ENCODE results near the gene FMN2.

FMN2 gene

DNA sequence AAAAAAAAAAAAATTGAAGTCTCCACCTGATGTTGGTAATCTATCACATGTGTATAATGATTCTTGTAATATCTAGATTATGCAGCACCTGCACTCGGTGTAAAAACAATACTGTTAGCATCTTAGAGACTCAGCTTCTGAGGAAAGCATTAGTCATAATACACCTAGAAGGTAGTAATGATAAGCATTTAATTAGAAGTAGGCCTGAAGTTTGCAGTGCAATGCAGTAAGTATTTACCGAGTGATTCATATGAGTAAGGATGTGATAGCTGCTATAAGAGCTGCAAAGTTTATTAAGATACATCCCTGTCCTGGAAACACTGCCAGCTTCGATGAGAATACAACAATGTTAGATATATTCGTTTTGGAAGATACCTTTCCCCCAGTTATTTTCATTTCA, 323.8 kb downstream of the FMN2 start:
- intact Hi-C loops (cut with DNase I; ENCODE audit: low total_unique reads): no loop called here
- TF ChIP-seq, protein P1, sequence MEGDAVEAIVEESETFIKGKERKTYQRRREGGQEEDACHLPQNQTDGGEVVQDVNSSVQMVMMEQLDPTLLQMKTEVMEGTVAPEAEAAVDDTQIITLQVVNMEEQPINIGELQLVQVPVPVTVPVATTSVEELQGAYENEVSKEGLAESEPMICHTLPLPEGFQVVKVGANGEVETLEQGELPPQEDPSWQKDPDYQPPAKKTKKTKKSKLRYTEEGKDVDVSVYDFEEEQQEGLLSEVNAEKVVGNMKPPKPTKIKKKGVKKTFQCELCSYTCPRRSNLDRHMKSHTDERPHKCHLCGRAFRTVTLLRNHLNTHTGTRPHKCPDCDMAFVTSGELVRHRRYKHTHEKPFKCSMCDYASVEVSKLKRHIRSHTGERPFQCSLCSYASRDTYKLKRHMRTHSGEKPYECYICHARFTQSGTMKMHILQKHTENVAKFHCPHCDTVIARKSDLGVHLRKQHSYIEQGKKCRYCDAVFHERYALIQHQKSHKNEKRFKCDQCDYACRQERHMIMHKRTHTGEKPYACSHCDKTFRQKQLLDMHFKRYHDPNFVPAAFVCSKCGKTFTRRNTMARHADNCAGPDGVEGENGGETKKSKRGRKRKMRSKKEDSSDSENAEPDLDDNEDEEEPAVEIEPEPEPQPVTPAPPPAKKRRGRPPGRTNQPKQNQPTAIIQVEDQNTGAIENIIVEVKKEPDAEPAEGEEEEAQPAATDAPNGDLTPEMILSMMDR (IDR thresholded peaks at IDR 0.05): no peak
- no peak for DNase-seq

DNA sequence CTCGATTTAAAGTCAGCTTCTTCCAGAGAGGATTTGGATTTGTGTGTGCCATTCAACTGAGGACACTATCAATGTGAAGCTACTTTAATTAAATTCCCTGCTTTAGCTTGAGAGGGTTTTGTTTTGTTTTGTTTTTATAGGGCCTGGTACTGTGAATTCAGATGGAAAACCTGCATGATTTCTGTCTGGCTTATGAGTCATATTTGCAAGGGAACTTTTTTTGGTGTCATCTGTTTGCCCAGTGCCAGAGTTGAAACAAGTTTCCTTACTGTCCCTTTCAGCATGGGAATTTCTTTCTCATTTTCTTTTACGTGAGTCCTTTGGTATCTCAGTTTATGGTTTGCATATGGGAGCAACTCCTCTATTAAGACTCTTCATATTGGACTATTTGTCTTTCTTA, 325.6 kb downstream of the FMN2 start:
- intact Hi-C loops (cut with DNase I; ENCODE audit: low total_unique reads): no loop called here

More for the DNA sequence above, 323.8 kb downstream of the FMN2 start:
- no peaks in the 10 kb centered on the region for H3K4me1 ChIP-seq
- no peak overlapping the region for H3K27ac ChIP-seq
- H3K4me3 ChIP-seq: no peak overlapping the region
- H3K9me3 ChIP-seq: no peaks in the 10 kb centered on the region
- no peaks in the 10 kb centered on the region for H3K36me3 ChIP-seq
- H3K27me3 ChIP-seq: no peaks in the 10 kb centered on the region

DNA sequence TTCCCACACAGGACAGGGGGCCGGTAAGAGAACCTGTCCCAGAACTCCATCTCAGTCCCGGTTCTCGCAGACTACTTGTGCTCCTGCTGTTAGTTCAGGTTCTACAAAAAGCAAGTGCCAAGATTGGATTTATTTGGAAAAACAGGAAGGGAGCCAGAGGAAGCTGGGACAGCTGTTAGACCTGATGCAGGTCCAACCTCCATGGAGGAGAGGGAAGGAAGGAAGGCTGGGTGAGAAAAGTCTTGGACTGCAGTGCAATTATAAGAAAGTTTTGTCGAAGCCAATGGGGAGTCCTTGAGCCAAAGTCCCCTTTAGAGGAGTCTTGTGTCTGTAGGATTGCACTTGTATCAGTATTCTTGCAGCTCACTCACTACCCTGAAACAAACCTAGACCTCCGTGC, 329.1 kb downstream of the FMN2 start:
- TF ChIP-seq, protein P1 (IDR thresholded peaks at IDR 0.05): no peak
- intact Hi-C loops (cut with DNase I; ENCODE audit: low total_unique reads): no loop called here
- Histone ChIP-seq H3K27me3 (no peaks in the 10 kb centered on the region), H3K4me3 (no peak overlapping the region), H3K36me3 (no peaks in the 10 kb centered on the region), H3K9me3 (no peaks in the 10 kb centered on the region), H3K4me1 (no peaks in the 10 kb centered on the region), H3K27ac (no peak overlapping the region)
- DNase-seq: no peak

More for the DNA sequence above, 325.6 kb downstream of the FMN2 start:
- Histone ChIP-seq H3K9me3 (no peaks in the 10 kb centered on the region), H3K27ac (no peak overlapping the region), H3K4me1 (no peaks in the 10 kb centered on the region), H3K36me3 (no peaks in the 10 kb centered on the region), H3K27me3 (no peaks in the 10 kb centered on the region), H3K4me3 (no peak overlapping the region)
- TF ChIP-seq, protein P1 (IDR thresholded peaks at IDR 0.05): no peak
- DNase-seq: no peak

DNA sequence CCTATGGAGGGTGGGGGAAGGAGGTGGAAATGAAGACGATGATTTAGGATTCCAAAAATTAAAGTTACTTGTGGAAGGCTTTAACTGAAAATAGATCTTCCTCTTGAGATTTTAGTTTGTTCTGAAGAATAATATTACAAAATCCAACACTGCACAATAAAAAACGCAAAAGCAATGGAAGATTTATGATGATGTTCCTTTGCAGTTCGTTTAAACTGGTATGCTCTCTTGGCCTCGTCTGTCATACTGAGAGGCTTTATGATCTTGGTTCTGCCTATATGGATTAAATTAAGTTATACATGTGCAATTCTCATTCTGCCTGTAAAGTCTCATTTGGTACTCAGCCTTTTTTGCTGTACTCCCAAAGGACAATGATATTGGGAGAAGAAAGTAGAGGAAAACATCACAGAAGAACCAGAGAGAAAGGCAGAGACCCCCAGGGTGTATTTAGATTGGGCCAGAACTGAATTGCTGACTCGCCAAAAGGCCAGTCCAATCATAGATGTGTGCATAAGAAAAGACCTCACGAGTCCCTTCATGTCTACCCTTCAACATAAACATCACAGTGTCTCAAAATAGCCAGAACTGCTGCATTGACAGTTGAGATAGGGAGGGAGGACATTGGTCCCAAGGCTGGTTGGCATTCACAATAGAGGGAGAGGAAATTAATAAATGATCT, 331.7 kb downstream of the FMN2 start:
- DNase-seq: no peak
- no peaks in the 10 kb centered on the region for H3K4me1 ChIP-seq
- TF ChIP-seq, protein P1 (IDR thresholded peaks at IDR 0.05): no peak
- H3K9me3 ChIP-seq: no peaks in the 10 kb centered on the region
- H3K27me3 ChIP-seq: no peaks in the 10 kb centered on the region
- intact Hi-C loops (cut with DNase I; ENCODE audit: low total_unique reads): no loop called here
- no peaks in the 10 kb centered on the region for H3K36me3 ChIP-seq
- no peak overlapping the region for H3K27ac ChIP-seq
- no peak overlapping the region for H3K4me3 ChIP-seq

DNA sequence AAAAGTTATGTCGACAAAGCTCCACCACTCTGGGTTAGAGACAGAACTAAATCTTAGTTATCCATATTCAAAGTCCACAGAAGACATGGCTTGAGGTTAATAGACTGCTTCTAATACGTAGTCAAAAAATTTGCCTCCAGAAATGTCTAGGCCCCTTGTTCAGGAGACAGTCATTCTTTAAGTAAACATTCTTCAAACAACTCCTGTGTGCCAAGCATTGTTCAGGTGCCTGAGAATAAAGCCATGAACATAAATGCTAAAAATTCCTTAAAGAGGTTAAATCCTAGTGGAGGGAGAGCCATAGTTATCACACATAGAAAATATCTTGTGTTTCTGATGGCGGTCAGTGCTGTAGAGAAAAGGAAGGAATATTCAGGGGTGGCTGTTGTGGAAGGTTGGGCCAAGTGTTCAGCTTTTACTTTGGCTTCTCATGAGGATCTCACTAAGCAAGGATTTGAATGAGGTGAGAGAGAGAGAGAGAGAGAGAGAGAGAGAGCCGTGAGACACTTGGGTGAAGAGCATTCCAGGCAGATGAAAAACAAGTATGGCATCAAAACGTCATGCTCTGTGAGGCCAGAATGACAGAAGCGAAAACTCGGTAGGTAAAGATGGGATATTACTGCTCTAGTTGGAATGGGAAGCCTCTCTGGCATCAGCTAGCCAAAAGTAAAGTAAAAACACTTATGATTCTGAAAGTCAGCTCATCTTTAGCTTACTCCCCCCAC, 333.2 kb downstream of the FMN2 start:
- H3K4me1 ChIP-seq: no peaks in the 10 kb centered on the region
- H3K4me3 ChIP-seq: no peak overlapping the region
- intact Hi-C loops (cut with DNase I; ENCODE audit: low total_unique reads): no loop called here
- TF ChIP-seq, protein P1 (IDR thresholded peaks at IDR 0.05): no peak
- H3K9me3 ChIP-seq: no peaks in the 10 kb centered on the region
- H3K27me3 ChIP-seq: no peaks in the 10 kb centered on the region
- no peaks in the 10 kb centered on the region for H3K36me3 ChIP-seq
- no peak overlapping the region for H3K27ac ChIP-seq
- DNase-seq: no peak

Measured in tibial artery (tissue), 4 donors.